GM04503 (cell line): ENCODE measurements around the gene LDLRAD3.
"Not testable (repeated sequence)": the region's sequence is repeated elsewhere in the genome, so short reads cannot be mapped to it uniquely, and the experiment has no call there.

Experiments
- DNase-seq: peaks from one replicate; pipeline ENCODE4 v3.0.0-alpha.2; 2012; ENCODE audit warnings: low read depth

LDLRAD3 gene

GRCh38 chr11:35943713-35944502 lies at the start of gene LDLRAD3:
Gene LDLRAD3, plus strand, starts transcription at chr11:35944062. Its CDS starts 37 bp downstream, at chr11:35944099.
- DNase-seq: peak; percentile 28

- DNase-seq: no peak
These were observed 46.8 kb upstream of the LDLRAD3 start for GRCh38 chr11:35897019-35897418.

- DNase-seq: no peak
These were observed 40.9 kb upstream of the LDLRAD3 start for GRCh38 chr11:35902961-35903360.

GRCh38 chr11:35905646-35906276 lies 38.1 kb upstream of the LDLRAD3 start:
- no peak for DNase-seq

- no peak for DNase-seq
These were observed 37.6 kb upstream of the LDLRAD3 start for GRCh38 chr11:35906277-35906661.

GRCh38 chr11:35906681-35907080 lies 37.2 kb upstream of the LDLRAD3 start:
- DNase-seq: no peak

GRCh38 chr11:35907648-35908431 lies 36.0 kb upstream of the LDLRAD3 start:
- DNase-seq: peak; percentile 13

GRCh38 chr11:35908432-35908771 lies 35.5 kb upstream of the LDLRAD3 start:
- DNase-seq: not testable (repeated sequence)

GRCh38 chr11:35909511-35910265 lies 34.2 kb upstream of the LDLRAD3 start:
- DNase-seq: no peak

- DNase-seq: no peak
These were observed 32.8 kb upstream of the LDLRAD3 start for GRCh38 chr11:35911013-35911412.

- DNase-seq: no peak
These were observed 32.2 kb upstream of the LDLRAD3 start for GRCh38 chr11:35911616-35912165.

GRCh38 chr11:35912436-35912835 lies 31.4 kb upstream of the LDLRAD3 start:
- DNase-seq: not testable (repeated sequence)

- DNase-seq: no peak
These were observed 30.8 kb upstream of the LDLRAD3 start for GRCh38 chr11:35912883-35913624.

GRCh38 chr11:35914816-35915215 lies 29.0 kb upstream of the LDLRAD3 start:
- no peak for DNase-seq

GRCh38 chr11:35916270-35916669 lies 27.6 kb upstream of the LDLRAD3 start:
- DNase-seq: no peak

- DNase-seq: no peak
These were observed 26.2 kb upstream of the LDLRAD3 start for GRCh38 chr11:35917676-35918075.

- DNase-seq: no peak
These were observed 25.1 kb upstream of the LDLRAD3 start for GRCh38 chr11:35918716-35919115.

- DNase-seq: no peak
These were observed 24.6 kb upstream of the LDLRAD3 start for GRCh38 chr11:35919244-35919643.

- DNase-seq: no peak
These were observed 20.4 kb upstream of the LDLRAD3 start for GRCh38 chr11:35923452-35923851.

- DNase-seq: no peak
These were observed 19.1 kb upstream of the LDLRAD3 start for GRCh38 chr11:35924811-35925210.

GRCh38 chr11:35927104-35927503 lies 16.8 kb upstream of the LDLRAD3 start:
- DNase-seq: no peak
